RWPE2 (cell line): ENCODE measurements around the gene GBF1.
A peak's percentile ranks its signal among the peaks of the same experiment; 100 is the strongest.

Source experiments
- ATAC-seq: fragments of 200-7000 bp; cut with Tn5 transposase; 3 replicates; pipeline ENCODE4 v1.9.1; 2021; ENCODE audit warnings: low read depth
- DNase-seq: peaks from one replicate; pipeline ENCODE4 v3.0.0-alpha.2; 2020; ENCODE audit warnings: low spot score
- H3K27ac ChIP-seq: fragments of 450-650 bp; 2 replicates; pipeline ENCODE4 v1.5.1; 2017; ENCODE audit warnings: mild to moderate bottlenecking; ENCODE audit not compliant: poor library complexity, severe bottlenecking
- H3K27me3 ChIP-seq: fragments of 250-450 bp; sonication (Bioruptor Pico); 2 replicates; pipeline ENCODE4 v1.5.1; 2021; ENCODE audit warnings: mild to moderate bottlenecking, moderate library complexity; ENCODE audit not compliant: insufficient read depth, poor library complexity, severe bottlenecking
- H3K36me3 ChIP-seq: fragments of 250-450 bp; sonication (Bioruptor Pico); 2 replicates; pipeline ENCODE4 v1.5.1; 2020; ENCODE audit warnings: low read depth, mild to moderate bottlenecking, moderate library complexity
- H3K4me1 ChIP-seq: fragments of 250-450 bp; sonication (Bioruptor Pico); 2 replicates; pipeline ENCODE4 v1.5.1; 2021; ENCODE audit warnings: mild to moderate bottlenecking, moderate library complexity; ENCODE audit not compliant: insufficient read depth, poor library complexity, severe bottlenecking
- H3K4me3 ChIP-seq: fragments of 250-450 bp; sonication (Bioruptor Pico); 2 replicates; pipeline ENCODE4 v1.5.1; 2021; ENCODE audit warnings: mild to moderate bottlenecking, moderate library complexity; ENCODE audit not compliant: severe bottlenecking
- H3K9me3 ChIP-seq: fragments of 250-450 bp; sonication (Bioruptor Pico); 2 replicates; pipeline ENCODE4 v1.5.1; 2021; ENCODE audit warnings: mild to moderate bottlenecking, moderate library complexity; ENCODE audit not compliant: severe bottlenecking
- CTCF ChIP-seq: fragments of 450-650 bp; IDR thresholded peaks from one replicate; pipeline ENCODE4 v1.5.1; 2017; ENCODE audit warnings: mild to moderate bottlenecking, moderate library complexity; ENCODE audit not compliant: poor library complexity, severe bottlenecking

The GBF1 gene

GRCh38 chr10:102429468-102429867 is 184.1 kb downstream of the GBF1 start:
- Histone ChIP-seq H3K4me1 (peaks cover 5% of the 10 kb centered on the region), H3K36me3 (peaks cover 11% of the 10 kb centered on the region), H3K9me3 (no peaks in the 10 kb centered on the region), H3K27me3 (no peaks in the 10 kb centered on the region), H3K27ac (no peak overlapping the region), H3K4me3 (no peak overlapping the region)
- ATAC-seq (no peak), DNase-seq (no peak)
- TF ChIP-seq CTCF: no peak

GRCh38 chr10:102431452-102432124 is 186.3 kb downstream of the GBF1 start:
- no peak for DNase-seq
- no peak for TF ChIP-seq CTCF
- peak overlapping the region; percentile 65 for H3K4me3 ChIP-seq
- peak; percentile 7; the same call in 1 of the 3 replicates for ATAC-seq
- peaks cover 11% of the 10 kb centered on the region for H3K36me3 ChIP-seq
- peak overlapping the region; percentile 56 for H3K27ac ChIP-seq
- H3K27me3 ChIP-seq: no peaks in the 10 kb centered on the region
- H3K9me3 ChIP-seq: no peaks in the 10 kb centered on the region
- peaks cover 10% of the 10 kb centered on the region for H3K4me1 ChIP-seq
